LNCaP clone FGC (cell line): ENCODE data around the gene MED15.

Source experiments
- DNase-seq: peaks from one replicate; pipeline ENCODE4 v3.0.0-alpha.2; 2011; ENCODE audit warnings: low read depth
- H3K4me3 ChIP-seq: 2 replicates; pipeline ENCODE4 v1.5.1; 2011; ENCODE audit warnings: mild to moderate bottlenecking, low read depth, low read length, control low read depth
- CTCF ChIP-seq: IDR thresholded peaks from 2 replicates; pipeline ENCODE4 v1.5.1; 2012; ENCODE audit warnings: mild to moderate bottlenecking; ENCODE audit not compliant: control insufficient read depth, insufficient read depth; ENCODE audit errors: extremely low read depth

MED15 gene

DNA sequence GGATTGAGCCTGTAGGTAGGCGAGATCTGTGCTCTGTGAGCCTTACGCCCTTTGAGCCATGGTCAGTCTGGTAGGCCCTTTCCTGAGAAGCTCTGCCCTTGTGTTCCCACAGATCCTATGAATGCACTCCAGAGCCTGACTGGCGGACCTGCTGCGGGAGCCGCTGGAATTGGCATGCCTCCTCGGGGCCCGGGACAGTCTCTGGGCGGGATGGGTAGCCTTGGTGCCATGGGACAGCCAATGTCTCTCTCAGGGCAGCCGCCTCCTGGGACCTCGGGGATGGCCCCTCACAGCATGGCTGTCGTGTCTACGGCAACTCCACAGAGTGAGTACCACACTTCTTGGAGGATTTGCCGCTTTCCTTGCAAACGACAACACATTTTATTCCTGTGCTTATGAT, 47.4 kb downstream of the MED15 start:
- no peak for DNase-seq
- TF ChIP-seq CTCF: no peak
- H3K4me3 ChIP-seq: no peak overlapping the region

- TF ChIP-seq CTCF: no peak
- no peak for DNase-seq
- no peak overlapping the region for H3K4me3 ChIP-seq
Observed at GRCh38 chr22:20558534-20558933, 51.1 kb downstream of the MED15 start.

DNA sequence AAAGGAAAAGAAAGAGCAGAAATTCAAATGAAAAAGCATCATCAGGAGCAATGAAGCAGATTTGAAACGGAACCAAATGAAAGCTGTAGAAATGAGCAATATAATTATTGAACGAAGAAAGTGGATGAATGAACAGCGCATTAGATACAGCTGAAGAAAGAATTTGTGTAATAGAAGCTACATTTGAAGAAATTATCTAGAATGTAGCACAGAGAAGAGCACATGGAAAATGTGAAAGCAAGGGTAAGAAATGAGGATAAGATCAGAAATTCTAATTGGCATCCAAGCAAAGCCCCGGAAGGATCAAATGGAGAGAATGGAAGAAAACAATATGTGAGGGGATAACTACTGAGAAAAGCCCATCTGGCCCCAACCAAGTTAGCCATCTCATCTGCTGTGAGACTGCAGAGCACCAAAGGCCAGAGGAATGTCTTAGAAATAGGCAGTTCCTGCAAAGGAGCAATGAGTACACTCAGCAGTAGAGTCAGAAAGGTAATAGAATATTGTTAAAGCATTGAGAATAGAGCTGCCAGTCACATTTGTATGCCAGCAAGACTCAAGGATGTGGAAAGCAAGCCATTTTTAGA, 51.9 kb downstream of the MED15 start:
- no peak for DNase-seq
- H3K4me3 ChIP-seq: no peak overlapping the region
- no peak for TF ChIP-seq CTCF

DNA sequence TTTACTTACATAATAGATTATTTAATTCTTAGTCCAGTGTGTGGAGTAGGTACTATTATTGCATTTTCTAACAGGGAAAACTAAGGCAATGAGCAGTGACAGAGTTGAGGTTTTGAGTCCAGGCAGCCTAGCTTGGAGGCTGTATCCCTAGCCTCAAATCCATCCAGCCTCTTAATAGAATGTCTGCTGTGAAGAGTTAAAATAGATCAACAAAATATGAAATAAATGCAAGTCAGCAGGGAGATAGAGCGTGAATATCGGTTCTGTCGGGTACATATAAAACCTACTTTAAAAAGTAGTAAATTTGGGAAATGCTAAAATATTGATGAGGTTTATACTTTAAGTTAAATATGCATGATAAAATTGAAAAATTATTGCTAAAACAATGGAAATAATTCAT, 53.3 kb downstream of the MED15 start:
- TF ChIP-seq CTCF: no peak
- no peak for DNase-seq
- H3K4me3 ChIP-seq: no peak overlapping the region

DNA sequence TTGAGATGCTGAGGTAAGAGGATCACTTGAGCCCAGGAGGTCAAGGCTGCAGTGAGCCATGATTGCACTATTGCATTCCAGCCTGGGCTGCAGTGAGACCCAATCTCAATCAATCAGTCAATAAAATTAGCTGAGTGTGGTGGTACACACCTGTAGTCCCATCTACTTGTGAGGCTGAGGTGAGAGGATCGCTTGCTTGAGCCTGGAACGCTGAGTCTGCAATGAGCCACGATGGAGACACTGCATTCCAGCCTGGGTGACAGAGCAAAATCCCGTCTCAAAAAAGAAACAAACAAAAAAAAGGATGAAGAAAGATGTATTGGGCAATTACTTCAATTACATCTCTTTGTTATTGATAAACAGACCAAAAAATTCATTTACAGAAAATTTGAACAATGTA, 54.5 kb downstream of the MED15 start:
- H3K4me3 ChIP-seq: no peak overlapping the region
- no peak for TF ChIP-seq CTCF

DNA sequence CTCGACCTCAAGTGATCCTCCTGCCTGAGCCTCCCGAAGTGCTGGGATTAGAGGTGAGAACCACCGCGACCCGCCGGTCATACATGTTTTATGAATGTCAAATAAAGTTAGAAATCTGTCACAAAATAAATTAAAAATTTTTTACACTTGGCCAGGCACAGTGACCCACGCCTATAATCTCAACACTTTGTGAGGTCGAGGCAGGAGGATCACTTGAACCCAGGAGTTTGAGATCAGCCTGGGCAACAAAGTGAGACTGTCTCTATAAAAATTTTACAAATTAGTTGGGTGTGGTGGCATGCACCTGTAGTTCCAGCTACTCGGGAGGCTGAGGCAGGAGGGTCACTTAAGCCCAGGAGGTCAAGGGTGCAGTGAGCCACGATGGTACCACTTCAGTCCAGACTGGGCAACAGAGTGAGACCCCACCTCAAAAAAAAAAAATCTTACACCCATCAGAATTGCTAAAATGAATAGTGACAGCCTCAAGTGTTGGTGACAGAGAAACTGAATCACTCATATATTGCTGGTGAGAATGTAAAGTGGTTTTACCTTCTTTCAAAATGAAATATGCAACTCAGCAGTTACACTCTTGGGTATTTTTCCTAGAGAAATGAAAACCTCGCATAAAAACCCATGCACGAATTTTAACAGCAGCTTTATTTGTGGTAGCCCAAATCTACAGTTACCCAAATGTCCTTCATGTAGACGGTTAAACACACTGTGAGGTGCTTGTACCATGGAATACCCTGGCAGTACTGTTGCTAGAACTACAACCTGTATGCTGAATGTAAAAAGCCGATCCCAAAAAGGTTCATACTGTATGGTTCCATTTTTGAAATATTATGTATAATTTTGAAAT, 55.4 kb downstream of the MED15 start:
- TF ChIP-seq CTCF: no peak
- DNase-seq: no peak
- H3K4me3 ChIP-seq: no peak overlapping the region

More for the DNA sequence above, 54.5 kb downstream of the MED15 start:
- no peak for DNase-seq
